ENCODE results near the gene LPP.

- TF ChIP-seq CTCF (IDR thresholded peaks at IDR 0.05): no peak
- TF ChIP-seq POLR2A (IDR thresholded peaks at IDR 0.05): no peak
Measured at GRCh38 chr3:188825901-188826300, 671.9 kb downstream of the LPP start.

All from Peyer's patch (tissue), 4 donors.